Loucy (cell line): ENCODE results near the gene ZNF385B.

Source experiments
- EZH2phosphoT487 ChIP-seq: fragments of 200-600 bp; IDR thresholded peaks from 2 replicates; pipeline ENCODE4 v1.6.1; 2018; ENCODE audit warnings: antibody characterized with exemption, mild to moderate bottlenecking, moderate library complexity, borderline replicate concordance
- TF ChIP-seq, protein P1 (sequence below): fragments of 200-600 bp; sonication (generic); conservative IDR thresholded peaks from 2 replicates; pipeline ENCODE4 v1.5.1; 2014; ENCODE audit warnings: mild to moderate bottlenecking, antibody characterized with exemption, low read length

DNA sequence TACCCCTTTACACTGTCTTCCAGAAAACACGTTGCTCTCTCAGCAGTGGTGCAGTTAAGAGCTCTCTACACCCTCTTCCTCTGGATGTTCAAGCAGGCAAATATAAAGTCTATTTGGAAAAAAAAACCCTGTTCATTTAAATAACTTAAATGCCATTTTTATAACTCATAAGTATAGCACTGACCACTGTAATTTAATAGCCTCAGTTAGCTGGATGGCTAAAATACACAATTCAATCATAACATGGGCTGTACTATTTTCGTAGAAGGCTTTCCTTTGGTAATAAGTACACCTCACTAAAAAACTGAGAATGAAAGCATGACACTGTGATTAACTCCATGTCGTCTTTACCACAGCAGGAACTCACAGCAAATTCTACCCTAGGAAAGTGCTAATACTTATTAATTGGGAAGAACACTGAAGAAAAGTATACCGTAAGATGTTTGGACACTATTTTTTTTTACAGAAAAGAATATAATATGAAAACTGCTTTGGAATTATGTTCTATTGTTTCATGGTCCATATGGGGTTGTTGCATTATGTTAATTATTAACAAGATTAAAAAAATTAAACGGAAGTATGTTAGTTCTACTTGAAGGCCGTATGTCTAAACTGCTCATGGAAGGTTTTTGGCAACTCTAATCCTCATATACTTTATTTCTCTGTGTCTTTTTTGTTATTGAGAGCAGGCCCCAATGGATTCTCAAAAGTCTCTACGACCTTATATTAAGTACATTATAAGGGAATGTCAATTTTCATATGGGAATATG lies 269.1 kb downstream of the ZNF385B start:
- TF ChIP-seq, protein P1, sequence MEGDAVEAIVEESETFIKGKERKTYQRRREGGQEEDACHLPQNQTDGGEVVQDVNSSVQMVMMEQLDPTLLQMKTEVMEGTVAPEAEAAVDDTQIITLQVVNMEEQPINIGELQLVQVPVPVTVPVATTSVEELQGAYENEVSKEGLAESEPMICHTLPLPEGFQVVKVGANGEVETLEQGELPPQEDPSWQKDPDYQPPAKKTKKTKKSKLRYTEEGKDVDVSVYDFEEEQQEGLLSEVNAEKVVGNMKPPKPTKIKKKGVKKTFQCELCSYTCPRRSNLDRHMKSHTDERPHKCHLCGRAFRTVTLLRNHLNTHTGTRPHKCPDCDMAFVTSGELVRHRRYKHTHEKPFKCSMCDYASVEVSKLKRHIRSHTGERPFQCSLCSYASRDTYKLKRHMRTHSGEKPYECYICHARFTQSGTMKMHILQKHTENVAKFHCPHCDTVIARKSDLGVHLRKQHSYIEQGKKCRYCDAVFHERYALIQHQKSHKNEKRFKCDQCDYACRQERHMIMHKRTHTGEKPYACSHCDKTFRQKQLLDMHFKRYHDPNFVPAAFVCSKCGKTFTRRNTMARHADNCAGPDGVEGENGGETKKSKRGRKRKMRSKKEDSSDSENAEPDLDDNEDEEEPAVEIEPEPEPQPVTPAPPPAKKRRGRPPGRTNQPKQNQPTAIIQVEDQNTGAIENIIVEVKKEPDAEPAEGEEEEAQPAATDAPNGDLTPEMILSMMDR: no peak
- no peak for TF ChIP-seq EZH2phosphoT487
